ENCODE measurements around the gene MPRIP.

MPRIP gene

GRCh38 chr17:17200311-17200710 lies 158.1 kb downstream of the MPRIP start:
- DNase-seq, result no peak

GRCh38 chr17:17200831-17201230 lies 158.6 kb downstream of the MPRIP start:
- DNase-seq, result no peak

GRCh38 chr17:17201271-17201670 lies 159.0 kb downstream of the MPRIP start:
- no peak for DNase-seq

GRCh38 chr17:17201907-17202306 lies 159.7 kb downstream of the MPRIP start:
- no peak for DNase-seq

GRCh38 chr17:17203173-17203730 lies 161.0 kb downstream of the MPRIP start:
- DNase-seq, result no peak

GRCh38 chr17:17204041-17204591 lies 161.9 kb downstream of the MPRIP start:
- DNase-seq, result no peak

GRCh38 chr17:17204635-17205231 lies 162.5 kb downstream of the MPRIP start:
- DNase-seq, result no peak

- peak; percentile 45 for DNase-seq
These were observed 163.3 kb downstream of the MPRIP start for GRCh38 chr17:17205368-17206123.

GRCh38 chr17:17206124-17206912 lies 164.1 kb downstream of the MPRIP start, which contains the start of gene PLD6:
Gene PLD6, minus strand, starts transcription at chr17:17206333. Its CDS starts 47 bp downstream, at chr17:17206286.
- DNase-seq, result peak; percentile 88

- no peak for DNase-seq
These were observed 164.7 kb downstream of the MPRIP start for GRCh38 chr17:17206913-17207335.

- no peak for DNase-seq
These were observed 165.7 kb downstream of the MPRIP start for GRCh38 chr17:17207998-17208397.

GRCh38 chr17:17213775-17214174 lies 171.5 kb downstream of the MPRIP start:
- DNase-seq, result no peak

- no peak for DNase-seq
These were observed 172.6 kb downstream of the MPRIP start for GRCh38 chr17:17214646-17215436.

GRCh38 chr17:17215575-17215974 lies 173.3 kb downstream of the MPRIP start:
- DNase-seq, result no peak

- no peak for DNase-seq
These were observed 174.0 kb downstream of the MPRIP start for GRCh38 chr17:17216236-17216635.

- DNase-seq, result no peak
These were observed 174.5 kb downstream of the MPRIP start for GRCh38 chr17:17216776-17217175.

GRCh38 chr17:17217995-17218394 lies 175.7 kb downstream of the MPRIP start:
- no peak for DNase-seq

GRCh38 chr17:17220529-17220928 lies 178.3 kb downstream of the MPRIP start:
- DNase-seq, result no peak

- DNase-seq, result no peak
These were observed 179.1 kb downstream of the MPRIP start for GRCh38 chr17:17221329-17221728.

GRCh38 chr17:17223736-17224135 lies 181.5 kb downstream of the MPRIP start:
- no peak for DNase-seq

- DNase-seq, result no peak
These were observed 181.9 kb downstream of the MPRIP start for GRCh38 chr17:17224137-17224536.

- no peak for DNase-seq
These were observed 183.6 kb downstream of the MPRIP start for GRCh38 chr17:17225901-17226300.

Measured in NCI-H2171 (cell line).